Stimulated activated CD4-positive, alpha-beta T cell treated with anti-CD3 and anti-CD28 coated beads, Interleukin-12 subunit alpha, Interleukin-12 subunit beta, amount 100 ng/mL, for 24 hours (primary cell): ENCODE measurements around the gene CACNA2D4.

ENCODE experiments used
- DNase-seq, 2 experiments: peaks; one replicate each; pipeline ENCODE4 v3.0.0-alpha.2; 2020; ENCODE audit warnings: low read depth in 2 of 2

The CACNA2D4 gene

DNA sequence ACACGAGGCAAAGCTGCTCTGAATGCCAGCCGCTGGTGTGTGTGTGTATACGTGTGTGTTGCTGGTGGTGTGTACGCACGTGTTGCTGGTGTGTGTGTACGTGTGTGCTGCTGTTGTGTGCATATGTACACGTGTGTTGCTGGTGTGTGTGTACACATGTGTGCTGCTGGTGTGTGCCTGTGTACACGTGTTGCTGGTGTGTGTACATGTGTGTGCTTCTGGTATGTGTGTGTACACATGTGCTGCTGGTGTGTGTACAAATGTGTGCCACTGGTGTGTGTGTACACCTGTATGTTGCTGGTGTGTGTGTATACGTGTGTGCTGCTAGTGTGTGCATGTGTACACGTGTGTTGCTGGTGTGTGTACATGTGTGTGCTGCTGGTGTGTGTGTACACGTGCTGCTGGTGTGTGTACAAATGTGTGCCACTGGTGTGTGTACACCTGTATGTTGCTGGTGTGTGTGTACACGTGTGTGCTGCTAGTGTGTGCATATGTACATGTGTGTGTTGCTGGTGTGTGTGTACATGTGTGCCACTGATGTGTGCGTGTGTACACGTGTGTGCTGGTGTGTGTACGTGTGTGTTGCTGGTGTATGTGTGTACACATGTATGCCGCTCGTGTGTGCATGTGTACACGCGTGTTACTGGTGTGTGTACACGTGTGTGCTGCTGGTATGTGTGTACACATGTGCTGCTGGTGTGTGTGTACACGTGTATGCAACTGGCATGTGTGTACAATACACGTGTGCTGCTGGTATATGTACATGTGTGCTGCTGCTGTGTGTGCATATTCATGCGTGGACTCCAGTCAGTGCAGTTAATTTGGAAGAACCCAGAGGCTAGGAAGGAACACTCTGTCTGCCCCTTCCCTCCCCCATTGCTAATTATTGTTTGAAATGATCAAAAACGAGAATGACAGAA is 47.2 kb downstream of the CACNA2D4 start:
- no peak for DNase-seq

DNA sequence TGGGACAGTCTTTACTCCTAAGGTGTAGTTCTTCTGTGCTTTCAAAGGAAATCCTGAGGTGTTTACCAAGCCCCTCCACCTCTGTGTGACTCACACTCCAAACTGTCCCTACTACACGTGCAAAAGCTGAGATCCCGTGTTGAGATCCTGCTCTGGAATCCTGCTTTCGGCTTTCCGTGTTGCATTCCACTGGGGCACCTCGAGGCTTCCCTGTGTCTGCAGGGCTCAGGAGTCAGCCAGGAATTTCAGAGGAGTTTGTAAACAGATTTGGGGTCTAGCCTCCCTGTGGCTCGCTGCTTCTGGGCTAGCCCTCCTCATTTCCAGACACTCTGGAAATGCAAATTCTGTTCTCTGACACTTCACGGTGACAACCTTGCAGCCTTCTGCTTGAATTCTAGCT is 48.4 kb downstream of the CACNA2D4 start:
- DNase-seq, result no peak

DNA sequence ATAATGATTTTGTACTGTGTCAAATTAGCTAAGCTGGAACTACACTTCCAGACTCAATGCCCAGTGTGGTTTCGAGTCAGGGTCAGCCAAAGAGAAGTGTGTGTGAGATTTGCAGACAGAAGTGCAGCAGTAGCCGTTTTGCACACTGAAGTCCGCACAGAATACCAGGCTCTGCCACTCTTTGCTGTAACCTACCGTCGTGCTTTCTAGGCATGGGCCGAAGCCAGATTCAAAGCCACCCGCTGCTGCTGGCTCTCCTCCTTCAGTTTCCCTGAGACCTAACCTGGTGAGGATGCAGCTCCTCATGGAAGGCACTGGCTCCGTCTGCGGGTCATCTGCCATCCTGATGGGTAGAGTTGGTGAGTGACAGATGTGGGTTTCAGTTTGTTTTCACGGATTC is 49.3 kb downstream of the CACNA2D4 start:
- DNase-seq, result no peak

DNA sequence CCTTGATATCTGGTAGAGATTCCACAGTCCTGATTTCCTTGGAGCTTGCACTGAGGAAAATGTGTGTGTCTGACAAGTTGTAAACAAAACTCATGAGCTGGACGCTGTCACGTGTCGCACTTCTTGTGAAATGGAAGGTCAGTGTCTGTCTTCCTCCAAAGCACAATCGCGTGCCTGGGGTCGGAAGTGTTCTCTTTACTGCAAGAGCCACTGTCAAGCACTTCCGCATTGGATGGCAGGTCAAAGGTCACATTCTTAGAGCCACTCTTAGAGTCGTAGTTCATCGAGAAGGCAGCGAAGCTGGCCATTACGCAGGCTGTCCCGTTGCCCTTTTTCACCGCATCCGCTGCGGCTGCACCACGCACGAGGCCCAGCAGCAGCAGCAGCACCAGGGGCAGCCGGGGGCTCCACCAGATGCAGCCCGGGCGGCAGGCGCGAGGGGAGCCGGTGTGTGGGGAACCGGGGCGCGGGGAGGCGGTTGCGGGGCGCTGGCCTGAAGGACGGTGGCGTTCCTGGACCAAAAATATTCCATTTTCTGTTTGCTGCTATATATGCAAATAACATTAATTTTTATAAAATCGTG is 53.1 kb downstream of the CACNA2D4 start:
- no peak for DNase-seq

DNA sequence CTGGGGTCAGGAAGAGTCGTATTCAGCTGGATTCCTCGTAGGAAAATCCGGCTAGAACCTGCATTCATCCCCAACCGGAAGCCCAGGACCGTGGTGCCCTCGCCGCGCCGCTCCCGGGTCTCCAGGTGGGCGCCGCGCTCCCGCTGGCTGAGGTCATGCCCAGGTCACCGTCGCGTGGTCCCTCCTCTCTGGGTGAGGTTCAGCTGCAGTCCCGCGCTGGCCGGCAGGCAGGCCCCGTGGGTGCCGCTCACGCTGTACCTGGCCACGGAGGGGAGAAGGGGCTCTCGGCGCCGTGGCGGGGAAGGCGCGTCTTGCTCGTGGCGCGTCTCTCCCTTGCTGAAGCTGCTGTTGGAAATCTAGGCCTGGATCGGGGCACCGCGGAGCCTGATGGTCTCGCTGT is 53.6 kb downstream of the CACNA2D4 start:
- no peak for DNase-seq

DNA sequence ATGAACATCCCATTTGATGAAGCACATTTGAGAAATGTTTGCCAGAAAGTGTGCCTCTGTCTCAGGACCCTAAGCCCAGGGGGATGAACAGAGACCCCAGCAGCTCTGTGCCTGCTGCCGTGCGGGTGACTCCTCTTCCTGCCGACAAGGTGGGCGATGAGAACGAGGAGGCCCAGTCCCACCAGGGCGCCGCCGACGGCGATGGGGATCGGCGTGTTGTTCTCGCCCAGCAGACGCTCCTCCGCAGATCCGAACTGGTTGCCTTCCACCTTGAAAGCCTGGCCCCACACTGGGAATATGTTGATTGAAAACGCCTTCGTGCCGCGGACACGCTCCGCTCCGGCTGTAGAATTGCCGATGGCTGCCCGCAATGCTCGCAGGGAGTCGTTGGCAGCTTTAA is 54.0 kb downstream of the CACNA2D4 start:
- no peak for DNase-seq

DNA sequence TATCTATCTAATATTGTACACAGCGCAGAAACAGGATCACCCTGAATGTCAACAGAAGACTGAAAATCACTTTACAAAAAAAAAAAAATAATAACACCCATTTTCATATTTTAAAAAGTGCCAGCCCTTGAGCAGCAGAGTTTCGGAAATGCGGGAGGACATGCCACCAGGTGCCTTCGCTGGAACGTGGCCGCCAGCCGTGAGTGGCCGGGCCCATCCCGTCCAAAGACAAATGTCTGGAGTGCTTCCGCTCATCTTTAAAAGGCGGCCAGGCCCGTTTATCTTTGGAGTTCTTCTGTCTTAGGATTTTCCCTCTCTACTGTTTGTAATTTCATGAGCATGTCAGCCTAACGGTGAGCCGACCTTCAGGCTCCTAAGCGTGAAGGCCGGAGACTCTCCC is 54.6 kb downstream of the CACNA2D4 start:
- DNase-seq, result no peak

DNA sequence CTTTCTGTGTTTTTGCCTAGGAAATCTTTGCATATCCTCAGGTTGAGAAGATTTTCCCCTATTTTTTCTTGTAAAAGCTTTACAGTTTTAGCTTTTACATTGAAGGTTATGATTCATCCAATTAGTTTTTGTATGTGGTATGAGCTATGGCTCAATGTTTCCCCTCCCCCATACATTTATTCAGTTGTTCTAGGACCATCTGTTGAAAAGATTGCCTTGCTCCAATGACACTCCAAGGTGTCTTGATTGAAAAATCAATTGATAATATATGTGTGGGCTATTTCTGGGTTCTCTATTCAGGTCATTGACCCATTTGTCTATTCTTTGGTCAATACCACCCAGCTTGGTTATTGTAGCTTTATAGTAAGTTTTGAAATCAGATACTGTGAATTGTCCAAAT is 55.5 kb downstream of the CACNA2D4 start:
- no peak for DNase-seq

DNA sequence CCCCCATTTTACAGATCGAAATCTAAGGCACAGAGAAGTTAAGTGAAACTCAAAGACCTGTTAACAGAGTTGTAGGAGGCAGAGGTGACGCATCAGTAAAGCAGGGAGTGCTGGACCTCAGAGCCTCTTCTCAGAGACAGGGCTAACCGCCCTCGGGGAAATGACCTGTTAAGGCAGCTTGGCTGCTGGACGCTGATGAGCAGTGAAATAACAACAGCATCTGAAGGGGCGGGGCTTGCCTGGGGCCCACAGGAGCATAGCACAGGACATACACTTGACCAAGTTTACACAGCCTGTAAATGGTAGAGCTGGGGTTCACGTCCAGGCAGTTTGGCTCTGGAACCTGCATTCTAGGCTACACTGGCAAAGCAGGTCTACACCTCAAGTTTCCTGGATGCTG is 58.8 kb downstream of the CACNA2D4 start:
- no peak for DNase-seq

DNA sequence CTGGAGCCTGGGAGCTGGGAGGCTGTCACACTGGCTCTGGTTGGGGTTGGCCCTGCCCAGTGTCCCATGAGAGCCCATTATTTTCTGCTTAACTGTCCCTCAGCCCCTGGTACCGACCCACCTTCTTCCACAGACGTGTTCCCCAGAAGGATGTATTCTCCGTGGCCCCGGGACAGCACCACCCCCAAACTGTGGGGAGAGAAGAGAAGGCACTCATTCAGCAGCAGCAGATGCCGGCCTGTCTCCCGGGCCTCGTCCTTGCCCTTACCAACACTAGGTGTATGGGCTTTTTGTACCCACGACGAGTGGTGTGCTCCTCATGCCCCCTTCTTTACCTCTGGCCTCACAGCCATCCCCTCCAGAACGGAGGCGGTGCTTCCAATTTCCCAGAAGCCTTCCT is 60.0 kb downstream of the CACNA2D4 start:
- DNase-seq, result no peak

DNA sequence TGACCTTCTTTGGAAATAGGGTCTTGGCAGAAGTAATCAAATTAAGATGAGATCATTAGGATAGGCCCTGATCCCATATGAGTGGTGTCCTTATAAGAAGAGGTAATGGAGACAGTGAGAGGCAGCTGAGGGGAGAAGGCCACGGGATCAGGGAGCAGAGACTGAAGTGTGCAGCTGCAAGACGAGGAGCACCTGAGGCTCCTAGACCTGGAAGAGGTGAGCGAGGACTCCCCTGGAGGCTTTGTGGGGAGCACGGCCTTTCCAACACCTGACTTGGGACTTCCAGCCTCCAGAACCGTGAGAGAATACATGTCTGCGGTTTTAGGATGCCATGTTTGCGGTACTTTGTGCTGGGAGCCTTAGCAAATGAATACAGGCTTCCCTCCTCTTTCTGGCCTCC is 60.6 kb downstream of the CACNA2D4 start:
- no peak for DNase-seq

GRCh38 chr12:1857086-1857485 is 61.4 kb downstream of the CACNA2D4 start:
- no peak for DNase-seq

GRCh38 chr12:1855241-1855640 is 63.2 kb downstream of the CACNA2D4 start:
- no peak for DNase-seq

- DNase-seq, result no peak
Measured at GRCh38 chr12:1853716-1854115, 64.7 kb downstream of the CACNA2D4 start.

- DNase-seq, result no peak
Measured at GRCh38 chr12:1852076-1852475, 66.4 kb downstream of the CACNA2D4 start.

- no peak for DNase-seq
Measured at GRCh38 chr12:1851151-1851701, 67.2 kb downstream of the CACNA2D4 start.

- DNase-seq, result no peak
Measured at GRCh38 chr12:1848745-1849144, 69.7 kb downstream of the CACNA2D4 start.

- no peak for DNase-seq
Measured at GRCh38 chr12:1848146-1848545, 70.3 kb downstream of the CACNA2D4 start.

- no peak for DNase-seq
Measured at GRCh38 chr12:1847411-1847810, 71.0 kb downstream of the CACNA2D4 start.

GRCh38 chr12:1846421-1847405 is 71.7 kb downstream of the CACNA2D4 start:
- DNase-seq, result no peak

DNA sequence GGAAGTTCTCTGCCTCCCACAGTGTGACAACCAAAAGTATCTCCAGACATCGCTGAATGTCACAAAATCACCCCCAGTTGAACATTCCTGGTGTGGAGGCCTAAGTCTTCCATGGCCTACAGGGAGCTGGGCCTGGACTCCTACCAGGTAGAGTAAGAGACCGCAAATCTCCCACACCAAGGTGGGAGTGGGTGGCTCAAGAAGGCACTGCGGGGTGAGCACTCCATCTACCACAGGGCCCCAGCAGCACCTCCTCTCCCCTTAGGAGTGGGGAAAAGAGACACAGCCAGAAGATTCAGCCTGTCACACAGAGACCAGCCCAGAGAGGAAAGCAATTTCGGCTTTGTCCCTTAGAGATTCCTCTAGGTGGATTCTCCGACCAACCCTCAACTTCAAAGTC is 72.6 kb downstream of the CACNA2D4 start:
- DNase-seq, result no peak

DNA sequence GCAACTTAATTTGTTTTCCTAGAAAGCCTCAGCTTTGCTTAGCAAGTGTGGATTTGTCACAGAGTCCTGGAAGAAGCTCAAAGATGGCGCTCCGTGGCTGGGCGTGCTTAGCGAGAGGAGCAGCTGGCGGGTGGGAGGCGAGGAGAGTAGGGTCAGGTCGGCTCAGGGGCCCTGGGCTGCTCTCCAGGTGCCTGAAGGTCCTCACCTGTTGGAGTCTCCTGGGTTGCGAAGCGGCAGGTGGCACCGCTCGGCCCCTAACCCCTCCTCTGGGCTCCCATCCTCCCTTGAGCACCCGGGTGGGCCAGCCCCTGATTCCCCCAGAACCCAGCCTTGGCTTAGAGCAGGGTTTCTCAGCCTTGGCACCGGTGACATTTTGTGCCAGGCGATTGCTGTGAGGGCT is 73.0 kb downstream of the CACNA2D4 start:
- no peak for DNase-seq
